Measurements from ENCODE around the gene LENG8.

GRCh38 chr19:54422136-54422535 is 26.9 kb upstream of the LENG8 start:
- TF ChIP-seq POLR2A (IDR thresholded peaks at IDR 0.05), result no peak
- no peak for TF ChIP-seq CTCF (IDR thresholded peaks at IDR 0.05)

Measured in lower leg skin (tissue), 3 donors.